HepG2 (cell line): ENCODE measurements around the gene GDPD4. TPM values are rescaled to one million over a fixed set of nuclear protein-coding genes. Genes with fewer than 3 reads are reported as not detected.

ENCODE experiments used
- ATAC-seq: fragments of 200-7000 bp; cut with Tn5 transposase; 3 replicates; pipeline ENCODE4 v1.9.1; 2020; ENCODE audit warnings: mild to moderate bottlenecking, moderate library complexity
- BruUV-seq: library from RNA; stranded (reverse); fragments of 400-500 nt; replicated peaks from 2 replicates; lab custom pipeline; 2021; lab: Mats Ljungman, UMichigan
- CTCF ChIA-PET: fragments of 300-600 bp; formaldehyde crosslinking; extraction: SDS; loops from one replicate; lab custom pipeline; 2021; ENCODE audit warnings: low total read pairs, inconsistent platforms, low intra/inter-chr PET ratio; lab: Yijun Ruan, JAX
- POLR2A ChIA-PET: fragments of 350-600 bp; sonication (Branson Sonifier 250); formaldehyde crosslinking; loops from one replicate; lab custom pipeline; 2020; ENCODE audit warnings: antibody characterized with exemption, inconsistent platforms; lab: Yijun Ruan, JAX
- DNase-seq: peaks from one replicate; pipeline ENCODE4 v3.0.0-alpha.2; 2015; ENCODE audit warnings: low spot score
- FAIRE-seq: peaks from 3 replicates; lab custom pipeline; 2011; peaks lifted over from hg19 to GRCh38; lab: Jason Lieb, UNC
- H2AFZ ChIP-seq: one replicate; pipeline ENCODE4 v1.6.1; 2011; ENCODE audit warnings: low read length, inconsistent platforms
- H3K27ac ChIP-seq: fragments of 300-600 bp; 3 replicates; pipeline ENCODE4 v1.8.0; 2011; ENCODE audit warnings: mixed run types, mild to moderate bottlenecking, mixed read lengths, low read length, inconsistent platforms; ENCODE audit not compliant: insufficient read depth; ENCODE audit errors: extremely low read length
- H3K27me3 ChIP-seq, 2 experiments: fragments of 200-600 bp in 1 of 2; 2 replicates in 1 of 2; 3 replicates in 1 of 2; pipeline versions ENCODE4 v1.6.0 to v1.8.0; 2011; ENCODE audit warnings: low read length in 2 of 2, mild to moderate bottlenecking in 2 of 2, moderate library complexity in 2 of 2, inconsistent platforms in 1 of 2; ENCODE audit not compliant: insufficient read depth in 2 of 2, control insufficient read depth in 1 of 2
- H3K36me3 ChIP-seq, 2 experiments: fragments of 200-600 bp in 1 of 2; replicated peaks in 1 of 2; 2 replicates in 1 of 2; 3 replicates in 1 of 2; pipeline versions ENCODE4 v1.5.1 to v1.8.0; 2011; ENCODE audit warnings: low read length in 2 of 2, inconsistent platforms in 1 of 2; ENCODE audit not compliant: insufficient read depth in 2 of 2, control insufficient read depth in 1 of 2
- H3K4me1 ChIP-seq: 2 replicates; pipeline ENCODE4 v1.5.1; 2012; ENCODE audit warnings: low read length, inconsistent platforms; ENCODE audit not compliant: insufficient read depth
- H3K4me2 ChIP-seq: 2 replicates; pipeline ENCODE4 v1.6.0; 2011; ENCODE audit warnings: low read depth, low read length, inconsistent platforms
- H3K4me3 ChIP-seq, 3 experiments: fragments of 200-600 bp in 1 of 3; sonication (generic), shearing (Covaris generic) in 1 of 3; replicated peaks in 1 of 3; 2 replicates each; pipeline ENCODE4 v1.5.1; 2011 to 2016; ENCODE audit warnings: low read length in 3 of 3, inconsistent platforms in 2 of 3, low read depth in 2 of 3, mild to moderate bottlenecking in 2 of 3, control low read depth in 1 of 3, mixed read lengths in 1 of 3; ENCODE audit not compliant: insufficient read depth in 1 of 3
- H3K79me2 ChIP-seq: one replicate; pipeline ENCODE4 v1.6.1; 2011; ENCODE audit warnings: low read length, inconsistent platforms; ENCODE audit not compliant: insufficient read depth
- H3K9ac ChIP-seq: 2 replicates; pipeline ENCODE4 v1.6.0; 2011; ENCODE audit warnings: mild to moderate bottlenecking, low read depth, low read length, inconsistent platforms; ENCODE audit not compliant: insufficient read depth
- H3K9me3 ChIP-seq: 2 replicates; pipeline ENCODE4 v1.5.1; 2012; ENCODE audit warnings: mild to moderate bottlenecking, low read length
- H4K20me1 ChIP-seq: 2 replicates; pipeline ENCODE4 v1.6.0; 2011; ENCODE audit warnings: inconsistent platforms, mild to moderate bottlenecking, low read length, moderate library complexity; ENCODE audit not compliant: insufficient read depth
- REPIN1 ChIP-seq: sonication (generic); formaldehyde crosslinking; IDR thresholded peaks from 2 replicates; pipeline ENCODE4 v1.8.0; 2022; ENCODE audit warnings: missing genetic modification reagents, low read depth, mild to moderate bottlenecking, borderline replicate concordance
- WIZ ChIP-seq: sonication (generic); formaldehyde crosslinking; IDR thresholded peaks from 2 replicates; pipeline ENCODE4 v1.5.1; 2020; ENCODE audit warnings: mild to moderate bottlenecking, missing genetic modification reagents
- ZBTB46 ChIP-seq: sonication (generic); formaldehyde crosslinking; IDR thresholded peaks from 2 replicates; pipeline ENCODE4 v1.4.0; 2020; ENCODE audit warnings: mild to moderate bottlenecking, missing genetic modification reagents, borderline replicate concordance
- ZNF317 ChIP-seq: sonication (generic); formaldehyde crosslinking; IDR thresholded peaks from 2 replicates; pipeline ENCODE4 v1.5.0; 2020; ENCODE audit warnings: mild to moderate bottlenecking, missing genetic modification reagents
- ZNF720 ChIP-seq: sonication (generic); formaldehyde crosslinking; IDR thresholded peaks from 2 replicates; pipeline ENCODE4 v1.4.0; 2020; ENCODE audit warnings: missing genetic modification reagents
- ZSCAN25 ChIP-seq: sonication (generic); formaldehyde crosslinking; IDR thresholded peaks from 2 replicates; pipeline ENCODE4 v1.8.0; 2022; ENCODE audit warnings: mild to moderate bottlenecking, missing genetic modification reagents
- WGBS: methylation state at CpG from one replicate; pipeline ENCODE4 v1.1.6; 2017; ENCODE audit warnings: low lambda C conversion rate; 5-methylcytosine and 5-hydroxymethylcytosine counted together
- in situ Hi-C: cut with HindIII; loops from 2 replicates; pipeline ENCODE4 v1.10.0; 2017; ENCODE audit warnings: low pct_unique_long_range_greater_than_20kb; ENCODE audit not compliant: extremely low pct_ligation_motif_present
- intact Hi-C: fragments of 100-400 bp; cut with micrococcal nuclease; formaldehyde crosslinking; loops from one replicate; pipeline ENCODE4 v1.10.0; 2022; ENCODE audit not compliant: unreplicated experiment
- polyA plus RNA-seq, 8 experiments: library from polyadenylated mRNA; depleted of rRNA in 3 of 8; stranded (reverse) in 7 of 8; unstranded in 1 of 8; fragments of >200 nt; fragmentation: Illumina TruSeq in 4 of 8; extraction: Trizol in 4 of 8; gene quantifications; 2 replicates each; pipeline versions ENCODE4 v1.2.1 to v1.2.3, GENCODE V29; 2011 to 2016; ENCODE audit warnings: low read depth in 4 of 8, missing spikeins in 1 of 8, mixed read lengths in 1 of 8; ENCODE audit not compliant: insufficient read depth in 1 of 8
- total RNA-seq, 5 experiments: library from RNA; depleted of rRNA; stranded (reverse); fragments of >200 nt; fragmentation: Illumina TruSeq; extraction: Trizol; gene quantifications; 2 replicates each; pipeline ENCODE4 v1.2.3, GENCODE V29; 2016; ENCODE audit warnings: low read depth in 1 of 5

GDPD4 gene
- total and polyA plus RNA-seq, 2 of the 13 experiments (the other 11 are each of a cell fraction or from before 2014, with no cell fraction given) = not detected

DNA sequence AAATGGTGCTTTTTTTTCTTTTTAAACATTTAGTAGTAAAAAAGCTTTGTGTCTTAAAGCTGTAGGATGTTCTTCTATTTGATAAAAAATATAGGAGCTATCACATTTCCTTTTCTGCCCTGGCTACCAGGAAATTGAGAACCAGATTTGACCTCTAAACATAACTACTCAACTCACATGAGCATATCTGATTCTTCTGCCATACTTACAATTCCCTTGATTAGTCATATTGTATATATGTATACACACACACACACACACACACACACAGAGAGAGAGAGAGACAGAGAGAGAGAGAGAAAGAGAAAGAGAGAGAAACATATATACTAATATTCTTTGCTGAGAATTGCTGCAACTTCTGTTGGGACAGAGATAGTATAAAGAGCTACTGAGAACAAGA, 23.0 kb upstream of the GDPD4 start:
- intact Hi-C loops = no loop called here
- CTCF ChIA-PET = no interaction called here
- Histone ChIP-seq H3K4me3 (no peak overlapping the region), H3K36me3 (no peaks in the 10 kb centered on the region), H3K4me1 (no peaks in the 10 kb centered on the region), H3K9ac (no peak overlapping the region), H3K79me2 (no peaks in the 10 kb centered on the region), H3K27ac (no peak overlapping the region), H3K9me3 (no peaks in the 10 kb centered on the region), H3K27me3 (no peaks in the 10 kb centered on the region), H2AFZ (no peak overlapping the region), H4K20me1 (no peaks in the 10 kb centered on the region), H3K4me2 (no peak overlapping the region)
- BruUV-seq = no TSS peak
- POLR2A ChIA-PET = no interaction called here
- TF ChIP-seq ZNF720 (no peak), WIZ (CRISPR knock-in tag) (no peak), REPIN1 (CRISPR knock-in tag) (no peak), ZNF317 (CRISPR knock-in tag) (no peak)
- no peak for DNase-seq
- FAIRE-seq = no peak
- in situ Hi-C loops = no loop called here
- no peak for ATAC-seq

DNA sequence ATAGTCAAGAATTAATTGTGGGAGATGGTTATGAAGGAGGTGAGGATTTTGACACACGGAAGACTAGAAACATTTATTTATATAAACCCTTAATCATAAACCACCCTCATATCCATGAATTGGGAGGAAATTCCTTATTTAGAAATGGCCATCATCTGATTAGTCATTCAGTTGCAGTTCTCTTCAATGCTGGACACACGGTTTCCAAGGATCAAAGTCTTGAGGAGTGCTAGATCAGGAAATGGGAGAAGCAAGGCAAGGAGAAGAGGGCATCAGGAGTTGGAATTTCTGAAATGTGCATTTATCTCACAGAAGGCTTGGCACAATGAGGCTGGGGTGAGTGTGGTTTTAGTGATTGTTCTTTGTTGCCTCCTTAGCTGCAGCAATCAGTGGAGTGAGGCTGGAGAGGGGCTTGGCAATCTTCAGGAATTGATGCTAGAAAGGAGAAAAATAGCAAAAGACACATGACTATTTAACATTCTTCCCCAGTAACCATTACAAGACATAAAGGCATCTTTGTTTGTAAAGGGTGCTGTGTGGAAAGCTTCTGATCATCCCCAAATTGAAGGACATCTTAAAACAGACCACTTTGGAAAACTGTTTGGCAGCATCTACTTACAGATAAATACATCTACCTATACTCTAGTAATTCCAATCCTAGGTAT, 21.6 kb upstream of the GDPD4 start:
- H3K4me2 ChIP-seq = no peak overlapping the region
- 65% methylated on average over 2 of the region's 2 CpGs for whole genome bisulfite sequencing
- H3K79me2 ChIP-seq = no peaks in the 10 kb centered on the region
- H3K36me3 ChIP-seq = no peaks in the 10 kb centered on the region
- H3K4me3 ChIP-seq = no peak overlapping the region
- no TSS peak for BruUV-seq
- H3K9ac ChIP-seq = no peak overlapping the region
- DNase-seq (no peak), ATAC-seq (no peak), FAIRE-seq (no peak)
- no peaks in the 10 kb centered on the region for H4K20me1 ChIP-seq
- no peak overlapping the region for H2AFZ ChIP-seq
- no peaks in the 10 kb centered on the region for H3K9me3 ChIP-seq
- TF ChIP-seq ZBTB46 (CRISPR knock-in tag) (no peak), ZSCAN25 (CRISPR knock-in tag) (no peak)
- intact Hi-C loops (no loop called here), in situ Hi-C loops (no loop called here)
- no peaks in the 10 kb centered on the region for H3K27me3 ChIP-seq
- CTCF ChIA-PET = no interaction called here
- H3K27ac ChIP-seq = no peak overlapping the region
- POLR2A ChIA-PET = no interaction called here
- no peaks in the 10 kb centered on the region for H3K4me1 ChIP-seq
